Endodermal cell (in vitro differentiated cells): Measurements from ENCODE around the gene SIGLEC15. TPM values are rescaled to one million over a fixed set of nuclear protein-coding genes. Genes with fewer than 3 reads are reported as not detected.

Experiments
- DNase-seq: peaks from one replicate; pipeline ENCODE4 v3.0.0-alpha.2; 2017
- H3K27ac ChIP-seq: 2 replicates; pipeline ENCODE4 v1.5.1; 2013; ENCODE audit warnings: mild to moderate bottlenecking, low read depth, low read length, moderate library complexity
- H3K27me3 ChIP-seq: 2 replicates; pipeline ENCODE4 v1.6.1; 2013; ENCODE audit warnings: mild to moderate bottlenecking, low read length, moderate library complexity; ENCODE audit not compliant: insufficient read depth, control insufficient read depth, poor library complexity, severe bottlenecking
- H3K36me3 ChIP-seq: 2 replicates; pipeline ENCODE4 v1.7.0; 2013; ENCODE audit warnings: mild to moderate bottlenecking, low read length, moderate library complexity; ENCODE audit not compliant: control insufficient read depth, insufficient read depth
- H3K4me1 ChIP-seq: one replicate; pipeline ENCODE4 v1.7.0; 2013; ENCODE audit warnings: low read length; ENCODE audit not compliant: control insufficient read depth, insufficient read depth
- H3K4me3 ChIP-seq: 2 replicates; pipeline ENCODE4 v1.5.1; 2013; ENCODE audit warnings: mild to moderate bottlenecking, low read length, moderate library complexity
- H3K9ac ChIP-seq: 2 replicates; pipeline ENCODE4 v1.6.1; 2013; ENCODE audit warnings: mild to moderate bottlenecking, low read length, moderate library complexity; ENCODE audit not compliant: poor library complexity, severe bottlenecking; ENCODE audit errors: extremely low read depth
- H3K9me3 ChIP-seq: 2 replicates; pipeline ENCODE4 v1.6.1; 2013; ENCODE audit warnings: mild to moderate bottlenecking, low read length, moderate library complexity; ENCODE audit not compliant: control insufficient read depth
- H3K27ac Mint-ChIP-seq: 2 replicates; pipeline ENCODE4 v1.8.0; 2020; ENCODE audit warnings: mixed read lengths
- H3K27me3 Mint-ChIP-seq: 2 replicates; pipeline ENCODE4 v1.8.0; 2021; ENCODE audit warnings: mild to moderate bottlenecking, mixed read lengths; ENCODE audit not compliant: insufficient read depth
- H3K36me3 Mint-ChIP-seq: 2 replicates; pipeline ENCODE4 v1.8.0; 2020; ENCODE audit warnings: low read depth, mixed read lengths
- H3K4me1 Mint-ChIP-seq: 2 replicates; pipeline ENCODE4 v1.8.0; 2020; ENCODE audit warnings: mixed read lengths
- H3K4me3 Mint-ChIP-seq: 2 replicates; pipeline ENCODE4 v1.8.0; 2020; ENCODE audit warnings: mild to moderate bottlenecking, moderate library complexity, mixed read lengths
- H3K9me3 Mint-ChIP-seq: 2 replicates; pipeline ENCODE4 v1.8.0; 2020; ENCODE audit warnings: mild to moderate bottlenecking, mixed read lengths
- CTCF ChIP-seq: fragments of 200-600 bp; sonication (generic); conservative IDR thresholded peaks from 2 replicates; pipeline ENCODE4 v1.5.0; 2021; ENCODE audit warnings: antibody characterized with exemption, mild to moderate bottlenecking
- WGBS, 2 experiments: methylation state at CpG; one replicate each; pipeline versions ENCODE4 v1.1.5 to v1.1.7; 2013; ENCODE audit warnings: missing lambda C conversion rate in 2 of 2, mixed read lengths in 1 of 2; ENCODE audit not compliant: insufficient coverage in 1 of 2, insufficient read length in 1 of 2; 5-methylcytosine and 5-hydroxymethylcytosine counted together
- total RNA-seq, 2 donors: library from RNA; stranded (reverse); fragmentation: NEBNext Ultra II Directional in 1 of 2; extraction: Animal tissue kit (Norgen Biotek cat#: 25700) in 1 of 2; gene quantifications; 2 replicates in 1 of 2; 3 replicates in 1 of 2; pipeline ENCODE4 v1.2.1, GENCODE V29; 2021

SIGLEC15 gene
- total RNA-seq, 2 donors from 2014 or later: not detected

DNA sequence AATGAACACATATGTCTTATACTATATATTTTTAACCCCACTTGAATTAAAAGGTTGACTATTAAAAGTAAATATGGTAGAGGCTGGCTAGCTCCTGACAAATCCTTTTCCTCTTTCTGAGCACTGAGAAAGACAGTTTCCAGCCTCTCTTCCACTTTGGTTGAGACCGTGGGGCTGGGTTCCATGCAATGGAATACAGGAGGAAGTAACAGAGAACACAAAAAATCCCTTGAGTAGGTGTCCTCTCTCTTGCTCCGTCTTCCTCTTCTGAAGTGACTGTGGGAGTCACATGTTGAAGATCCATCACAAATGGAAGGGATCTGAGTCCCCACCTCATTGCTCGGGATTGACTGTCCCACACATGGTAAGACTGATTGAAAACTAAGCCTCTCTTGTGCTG lies 36.6 kb upstream of the SIGLEC15 start:
- H3K36me3 Mint-ChIP-seq: no peaks in the 10 kb centered on the region
- Histone ChIP-seq H3K36me3 (no peaks in the 10 kb centered on the region), H3K27ac (no peak overlapping the region), H3K9me3 (no peaks in the 10 kb centered on the region), H3K9ac (no peak overlapping the region), H3K4me3 (no peak overlapping the region), H3K4me1 (peaks cover under 1% of the 10 kb centered on the region), H3K27me3 (no peaks in the 10 kb centered on the region)
- peaks cover 3% of the 10 kb centered on the region for H3K27me3 Mint-ChIP-seq
- H3K9me3 Mint-ChIP-seq: peaks cover 4% of the 10 kb centered on the region
- no peaks in the 10 kb centered on the region for H3K4me1 Mint-ChIP-seq
- no peak overlapping the region for H3K4me3 Mint-ChIP-seq
- no peak for DNase-seq
- no peak for TF ChIP-seq CTCF
- H3K27ac Mint-ChIP-seq: no peak overlapping the region
- WGBS, 2 experiments: 86 to 89% methylated on average over 2 to 3 of the region's 3 CpGs

- Mint-ChIP-seq H3K4me3 (no peak overlapping the region), H3K9me3 (peaks cover 5% of the 10 kb centered on the region), H3K36me3 (no peaks in the 10 kb centered on the region), H3K27me3 (peaks cover 4% of the 10 kb centered on the region), H3K4me1 (no peaks in the 10 kb centered on the region), H3K27ac (no peak overlapping the region)
- no peaks in the 10 kb centered on the region for H3K36me3 ChIP-seq
- no peak overlapping the region for H3K9ac ChIP-seq
- TF ChIP-seq CTCF: no peak
- no peaks in the 10 kb centered on the region for H3K9me3 ChIP-seq
- H3K27me3 ChIP-seq: no peaks in the 10 kb centered on the region
- no peaks in the 10 kb centered on the region for H3K4me1 ChIP-seq
- H3K27ac ChIP-seq: no peak overlapping the region
- no peak for DNase-seq
- 93% methylated on average over 5 of the region's 5 CpGs; no CpG with 5 or more reads in 1 of the 2 experiments for WGBS, 2 experiments
- H3K4me3 ChIP-seq: no peak overlapping the region
Measured at GRCh38 chr18:45792506-45793263, 32.8 kb upstream of the SIGLEC15 start.

GRCh38 chr18:45793264-45793965 lies 32.1 kb upstream of the SIGLEC15 start:
- no peak overlapping the region for H3K9ac ChIP-seq
- WGBS, 2 experiments: 42 to 57% methylated on average over 2 to 3 of the region's 4 CpGs
- H3K4me1 ChIP-seq: no peaks in the 10 kb centered on the region
- no peak for TF ChIP-seq CTCF
- H3K9me3 ChIP-seq: no peaks in the 10 kb centered on the region
- no peaks in the 10 kb centered on the region for H3K36me3 ChIP-seq
- Mint-ChIP-seq H3K4me1 (no peaks in the 10 kb centered on the region), H3K36me3 (no peaks in the 10 kb centered on the region), H3K27me3 (peaks cover 7% of the 10 kb centered on the region), H3K4me3 (no peak overlapping the region), H3K9me3 (peaks cover 11% of the 10 kb centered on the region), H3K27ac (no peak overlapping the region)
- no peak overlapping the region for H3K27ac ChIP-seq
- no peak overlapping the region for H3K4me3 ChIP-seq
- H3K27me3 ChIP-seq: no peaks in the 10 kb centered on the region
- no peak for DNase-seq
